ENCODE data around the gene COG6.

COG6 gene

DNA sequence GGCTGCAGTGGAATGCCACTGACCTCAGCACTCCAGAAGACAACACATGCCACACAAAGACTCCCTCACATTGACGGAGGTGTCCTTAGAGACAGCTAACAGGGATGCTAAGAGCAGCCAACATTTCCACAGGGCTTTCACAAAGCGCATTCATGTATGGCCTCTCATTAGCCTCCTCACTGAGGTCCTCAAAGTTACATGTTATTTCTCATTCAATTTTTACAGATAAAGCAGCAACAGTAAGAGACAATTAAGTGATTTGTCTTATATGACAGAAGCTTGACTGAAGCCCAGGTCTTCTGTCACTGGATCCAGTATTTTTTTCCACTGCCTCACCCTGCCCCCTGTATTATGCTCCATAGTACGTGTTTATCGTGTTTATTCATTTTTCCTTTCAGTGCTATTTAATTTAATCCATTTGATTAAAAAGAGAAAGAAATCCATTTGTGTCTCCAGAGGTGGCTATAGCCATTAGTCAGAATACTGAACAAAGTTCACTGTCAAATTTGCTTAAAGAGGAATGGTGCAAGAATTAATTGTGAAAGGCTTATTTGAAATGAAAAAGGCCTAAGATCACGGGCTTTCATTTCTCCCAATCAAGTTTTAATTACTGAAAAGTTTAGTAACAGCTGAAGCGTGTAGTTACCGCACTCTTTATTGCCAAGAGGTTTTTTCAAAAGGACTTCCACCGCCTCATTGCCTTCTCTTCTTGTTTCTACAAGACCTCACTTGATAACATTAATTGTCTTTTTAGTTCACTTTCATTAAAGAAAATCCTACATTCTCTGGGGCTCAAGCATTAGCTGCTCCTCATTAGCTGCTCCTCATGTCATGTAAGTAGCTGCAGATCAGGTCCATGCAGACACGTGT, 115.0 kb downstream of the COG6 start:
- DNase-seq (ENCODE audit: low spot score), result no peak

DNA sequence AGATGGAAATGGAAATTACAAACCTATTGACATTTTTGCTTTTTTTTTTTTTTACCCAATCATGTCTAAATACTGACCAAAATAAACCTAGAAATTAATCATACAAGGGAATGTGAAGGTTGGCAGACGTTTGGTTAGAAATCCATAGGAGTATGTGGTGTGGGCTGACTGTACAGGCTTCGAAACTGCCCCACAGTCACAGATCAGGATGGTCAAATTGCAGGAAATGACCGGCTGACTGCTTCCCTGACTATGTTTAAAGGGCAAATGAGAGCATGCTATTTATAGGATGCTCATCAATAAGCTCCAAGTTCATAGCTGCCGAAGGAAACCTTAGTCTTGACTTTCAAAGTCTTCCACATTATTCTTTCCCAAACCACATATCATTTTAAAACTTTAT, 118.4 kb downstream of the COG6 start:
- no peak for DNase-seq (ENCODE audit: low spot score)

DNA sequence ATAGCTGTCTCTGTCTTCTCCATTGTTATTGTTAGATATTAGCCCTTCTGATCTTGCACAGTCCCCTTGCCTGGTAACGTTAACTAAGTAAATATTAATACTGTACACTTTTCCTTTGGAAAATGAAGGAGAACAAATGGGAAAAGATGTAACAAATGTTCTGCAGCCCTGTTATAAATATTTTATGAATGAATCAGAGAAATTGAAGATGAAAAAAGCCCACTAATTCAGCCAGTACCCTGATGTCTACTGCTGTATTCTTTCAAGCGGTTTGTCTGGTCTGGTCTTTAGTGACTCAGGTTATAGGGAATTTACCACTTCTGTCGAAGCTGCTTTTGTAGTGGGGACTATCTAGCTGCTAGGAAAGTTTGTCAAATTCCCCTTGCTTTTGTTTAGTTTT, 121.0 kb downstream of the COG6 start:
- DNase-seq (ENCODE audit: low spot score), result peak; percentile 45

GRCh38 chr13:39777021-39777420, 121.6 kb downstream of the COG6 start:
- DNase-seq (ENCODE audit: low spot score), result no peak

DNA sequence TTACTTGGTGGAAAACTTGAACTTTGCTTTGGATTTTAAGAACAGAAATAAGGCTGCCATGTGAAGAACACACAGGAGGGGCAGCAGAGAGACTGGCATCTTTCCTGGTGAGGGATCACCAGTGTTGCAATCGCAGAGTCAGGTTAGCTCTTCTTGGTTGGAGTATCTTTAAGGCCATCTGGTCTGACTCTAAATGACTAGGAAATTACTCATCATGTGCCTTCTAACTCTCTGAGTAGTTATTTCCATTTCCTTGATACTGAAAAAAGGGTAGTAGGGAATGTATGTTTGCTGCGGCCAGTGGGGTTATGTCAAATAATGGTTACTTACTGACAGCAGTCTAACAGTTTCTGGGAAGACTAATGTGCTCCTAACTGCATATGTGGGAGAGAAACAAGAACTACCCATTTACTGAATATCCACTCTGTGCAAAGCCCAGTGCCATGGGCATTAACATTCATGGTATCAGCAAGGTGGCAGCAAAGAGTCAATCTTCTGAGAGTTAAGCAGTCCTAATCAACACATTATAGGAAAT, 122.1 kb downstream of the COG6 start:
- DNase-seq (ENCODE audit: low spot score), result peak; percentile 89

DNA sequence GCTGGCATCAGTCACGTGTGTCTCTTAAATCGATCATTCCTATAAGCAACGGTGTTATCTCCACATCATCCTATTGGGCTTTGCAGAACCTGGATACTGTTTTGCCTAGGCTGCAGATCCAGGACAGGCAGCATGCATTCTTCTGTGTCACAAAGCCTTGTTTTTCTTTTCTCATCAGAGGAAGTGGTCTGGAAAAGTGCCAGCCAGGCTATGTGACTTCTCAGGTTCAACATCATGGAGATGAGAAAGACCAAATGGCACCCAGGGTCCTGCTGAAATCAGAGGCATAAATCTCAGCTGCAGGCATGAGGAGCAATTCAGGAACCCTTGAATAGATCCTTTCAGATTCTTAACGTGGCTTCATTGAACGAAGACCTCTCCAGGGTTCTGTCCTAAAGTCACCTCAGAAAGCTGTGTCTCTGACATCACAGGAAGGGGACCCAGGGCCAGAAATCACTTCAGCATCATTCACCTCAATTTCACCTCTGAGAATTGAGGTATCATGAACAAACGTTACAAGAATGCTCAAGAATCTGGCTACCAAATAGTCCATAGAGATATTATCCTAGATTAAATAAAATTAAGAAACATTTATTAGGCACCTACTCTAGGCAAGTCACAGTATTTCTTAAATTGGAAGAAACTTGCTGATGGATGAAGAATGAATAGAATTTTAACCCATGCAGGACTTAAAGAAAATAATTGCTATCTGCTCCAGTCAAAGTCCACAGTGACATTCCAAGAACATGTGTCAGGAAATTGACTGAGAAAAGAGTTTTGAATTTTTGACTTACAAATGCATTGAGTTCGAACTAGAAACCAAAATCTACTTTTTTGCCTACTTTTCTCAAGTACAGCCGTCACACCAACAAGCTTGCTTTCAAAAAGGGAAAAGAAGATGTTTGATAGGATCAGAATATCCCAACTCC, 124.1 kb downstream of the COG6 start:
- peak; percentile 67 for DNase-seq (ENCODE audit: low spot score)

DNA sequence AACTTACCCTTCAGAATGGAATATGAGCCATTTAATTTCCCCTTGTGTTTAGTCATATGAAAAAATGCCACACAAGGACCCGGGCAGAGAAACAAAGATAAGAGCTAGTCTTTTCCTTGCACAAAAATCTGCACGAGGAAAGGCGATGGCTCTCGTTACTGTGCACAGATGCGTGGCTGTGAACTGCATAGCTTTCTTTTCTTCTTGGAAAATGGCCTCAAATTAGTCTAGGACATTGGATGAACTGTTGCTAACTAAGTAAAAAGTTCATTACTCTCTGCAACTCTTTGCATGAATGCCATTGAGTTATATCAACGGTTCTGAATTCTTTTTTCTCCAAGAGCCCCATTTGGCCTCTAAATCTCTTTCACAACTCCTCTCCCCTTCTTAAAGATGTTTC, 125.2 kb downstream of the COG6 start:
- no peak for DNase-seq (ENCODE audit: low spot score)

GRCh38 chr13:39781381-39781780, 125.9 kb downstream of the COG6 start:
- no peak for DNase-seq (ENCODE audit: low spot score)

GRCh38 chr13:39783051-39783450, 127.6 kb downstream of the COG6 start:
- DNase-seq (ENCODE audit: low spot score), result no peak

- DNase-seq (ENCODE audit: low spot score), result no peak
Observed at GRCh38 chr13:39784347-39784746, 128.9 kb downstream of the COG6 start.

DNA sequence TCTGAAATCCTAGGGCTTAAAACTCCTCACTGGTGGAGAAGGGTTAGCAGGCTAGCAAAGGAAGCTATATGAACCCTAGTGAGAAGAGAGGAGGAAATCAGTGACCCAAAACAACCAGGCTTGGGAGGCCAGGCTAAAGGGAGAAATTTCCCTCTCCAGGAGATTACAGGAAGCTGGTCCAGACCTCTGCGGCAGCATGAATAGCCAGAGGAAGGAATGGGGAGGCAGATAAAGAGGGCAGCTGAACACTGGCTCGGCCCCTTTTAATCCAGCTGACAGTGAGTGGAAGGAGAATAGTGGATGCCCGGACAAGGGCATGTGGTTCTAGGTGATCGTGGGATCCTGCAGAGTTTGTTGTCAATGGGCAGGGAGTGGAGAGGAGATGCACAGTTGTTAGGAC, 130.6 kb downstream of the COG6 start:
- no peak for DNase-seq (ENCODE audit: low spot score)

DNA sequence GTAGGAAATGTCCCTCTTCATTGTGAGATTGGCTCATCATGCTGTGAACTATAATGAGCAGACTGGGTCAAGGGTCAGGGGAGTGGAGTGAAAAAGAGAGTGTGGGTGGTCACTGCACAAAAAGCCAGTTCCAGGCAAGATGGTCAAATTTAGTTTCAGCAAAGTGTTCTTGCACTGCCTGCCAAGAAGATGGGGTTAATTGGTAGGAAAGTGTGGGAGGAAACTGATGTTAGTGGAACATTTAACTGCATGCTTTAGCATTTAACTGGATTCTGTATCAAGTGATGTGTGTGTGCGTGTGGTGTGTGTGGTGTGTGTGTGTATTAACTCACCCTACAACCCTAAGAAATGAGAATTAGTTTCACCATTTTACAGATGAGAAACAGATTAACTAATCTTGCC, 131.6 kb downstream of the COG6 start:
- DNase-seq (ENCODE audit: low spot score), result no peak

DNA sequence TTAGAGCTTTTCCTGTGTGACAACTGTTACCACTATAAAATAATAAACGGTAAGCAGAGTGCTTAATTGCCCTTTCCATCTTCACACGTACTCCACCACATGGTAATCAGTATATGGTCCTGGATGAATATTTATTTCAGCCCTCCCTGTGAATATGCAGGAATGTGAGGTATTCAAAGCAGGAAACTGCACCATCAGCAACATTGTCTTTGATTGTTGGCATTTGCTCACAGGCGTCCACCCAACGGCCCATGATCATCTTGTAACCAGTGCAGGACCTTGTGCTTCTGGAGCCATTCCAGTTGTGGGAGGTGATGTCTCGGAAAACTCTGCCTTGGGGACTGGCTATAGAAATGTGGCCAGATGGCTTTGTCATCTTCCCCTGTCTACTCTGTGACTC, 132.6 kb downstream of the COG6 start:
- no peak for DNase-seq (ENCODE audit: low spot score)

GRCh38 chr13:39789451-39789850, 134.0 kb downstream of the COG6 start:
- peak; percentile 33 for DNase-seq (ENCODE audit: low spot score)
